HEK293 (cell line): ENCODE data around the gene LIN52.
A peak's percentile ranks its signal among the peaks of the same experiment; 100 is the strongest.

ENCODE experiments used
- IKZF3 ChIP-seq: fragments of 450-650 bp; IDR thresholded peaks from 2 replicates; pipeline ENCODE4 v1.5.0; 2018; ENCODE audit warnings: missing biosample characterization, mild to moderate bottlenecking, missing genetic modification characterization, moderate library complexity
- KLF9 ChIP-seq: fragments of 450-650 bp; formaldehyde crosslinking; IDR thresholded peaks from 2 replicates; pipeline ENCODE4 v1.5.1; 2016; ENCODE audit warnings: missing biosample characterization, missing genetic modification characterization, low read depth
- MZF1 ChIP-seq: fragments of 450-650 bp; formaldehyde crosslinking; IDR thresholded peaks from 2 replicates; pipeline ENCODE4 v1.5.1; 2017; ENCODE audit warnings: missing biosample characterization, missing genetic modification characterization, borderline replicate concordance
- REPIN1 ChIP-seq: fragments of 450-650 bp; formaldehyde crosslinking; IDR thresholded peaks from 2 replicates; pipeline ENCODE4 v1.5.1; 2017; ENCODE audit warnings: missing biosample characterization, missing genetic modification characterization, low read depth
- SALL2 ChIP-seq: fragments of 450-650 bp; formaldehyde crosslinking; IDR thresholded peaks from 2 replicates; pipeline ENCODE4 v1.5.0; 2017; ENCODE audit warnings: missing biosample characterization, mild to moderate bottlenecking, missing genetic modification characterization, borderline replicate concordance
- YY1 ChIP-seq: fragments of 450-650 bp; formaldehyde crosslinking; IDR thresholded peaks from 2 replicates; pipeline ENCODE4 v1.5.1; 2018; ENCODE audit warnings: missing biosample characterization, missing genetic modification characterization
- ZEB2 ChIP-seq: fragments of 450-650 bp; formaldehyde crosslinking; IDR thresholded peaks from 2 replicates; pipeline ENCODE4 v1.5.1; 2016; ENCODE audit warnings: missing biosample characterization, missing genetic modification characterization
- ZFP3 ChIP-seq: fragments of 450-650 bp; formaldehyde crosslinking; IDR thresholded peaks from 2 replicates; pipeline ENCODE4 v1.5.1; 2016; ENCODE audit warnings: low read depth, missing biosample characterization, missing genetic modification characterization
- ZNF175 ChIP-seq: fragments of 450-650 bp; formaldehyde crosslinking; IDR thresholded peaks from 2 replicates; pipeline ENCODE4 v1.5.1; 2016; ENCODE audit warnings: missing biosample characterization, missing genetic modification characterization
- ZNF274 ChIP-seq, 2 experiments: fragments of 200-500 bp in 1 of 2; fragments of 450-650 bp in 1 of 2; sonication (Bioruptor generic) in 1 of 2; formaldehyde crosslinking in 1 of 2; IDR thresholded peaks; 2 replicates each; pipeline versions ENCODE4 v1.5.1 to v1.6.1; 2014 to 2016; ENCODE audit warnings: borderline replicate concordance in 1 of 2, inconsistent platforms in 1 of 2, low read length in 1 of 2, missing biosample characterization in 1 of 2, missing genetic modification characterization in 1 of 2
- ZNF394 ChIP-seq: fragments of 450-650 bp; formaldehyde crosslinking; IDR thresholded peaks from 2 replicates; pipeline ENCODE4 v1.5.1; 2016; ENCODE audit warnings: missing biosample characterization, missing genetic modification characterization, mild to moderate bottlenecking, moderate library complexity, borderline replicate concordance
- ZNF426 ChIP-seq: fragments of 450-650 bp; formaldehyde crosslinking; IDR thresholded peaks from 2 replicates; pipeline ENCODE4 v1.5.1; 2017; ENCODE audit warnings: missing biosample characterization, missing genetic modification characterization, mild to moderate bottlenecking, inconsistent platforms, moderate library complexity
- ZNF768 ChIP-seq: fragments of 450-650 bp; formaldehyde crosslinking; IDR thresholded peaks from 2 replicates; pipeline ENCODE4 v1.5.1; 2018; ENCODE audit warnings: missing biosample characterization, mild to moderate bottlenecking, missing genetic modification characterization
- ZSCAN30 ChIP-seq: fragments of 450-650 bp; IDR thresholded peaks from 2 replicates; pipeline ENCODE4 v1.5.1; 2018; ENCODE audit warnings: missing biosample characterization, mild to moderate bottlenecking, missing genetic modification characterization, moderate library complexity
- ZXDB ChIP-seq: fragments of 450-650 bp; formaldehyde crosslinking; IDR thresholded peaks from 2 replicates; pipeline ENCODE4 v1.5.1; 2016; ENCODE audit warnings: missing biosample characterization, missing genetic modification characterization
- TF ChIP-seq, protein P1 (sequence below): fragments of 450-650 bp; formaldehyde crosslinking; IDR thresholded peaks from 2 replicates; pipeline ENCODE4 v1.5.0; 2017; ENCODE audit warnings: missing biosample characterization, missing genetic modification characterization, borderline replicate concordance
- TF ChIP-seq, protein P2 (sequence below): fragments of 450-650 bp; formaldehyde crosslinking; IDR thresholded peaks from 2 replicates; pipeline ENCODE4 v1.5.1; 2016; ENCODE audit warnings: missing biosample characterization, missing genetic modification characterization
- TF ChIP-seq, protein P3 (sequence below): fragments of 450-650 bp; formaldehyde crosslinking; IDR thresholded peaks from 2 replicates; pipeline ENCODE4 v1.5.1; 2016; ENCODE audit warnings: missing biosample characterization, missing genetic modification characterization
- TF ChIP-seq, protein P4 (sequence below): fragments of 450-650 bp; formaldehyde crosslinking; optimal IDR thresholded peaks from 2 replicates; pipeline ENCODE3; 2016; ENCODE audit warnings: missing biosample characterization, mild to moderate bottlenecking, missing genetic modification characterization
- TF ChIP-seq, protein P5 (sequence below): fragments of 450-650 bp; formaldehyde crosslinking; IDR thresholded peaks from 2 replicates; pipeline ENCODE4 v1.5.1; 2016; ENCODE audit warnings: missing biosample characterization, missing genetic modification characterization
- TF ChIP-seq, protein P6 (sequence below): fragments of 450-650 bp; formaldehyde crosslinking; IDR thresholded peaks from 2 replicates; pipeline ENCODE4 v1.5.1; 2017; ENCODE audit warnings: missing biosample characterization, missing genetic modification characterization
- TF ChIP-seq, protein P7 (sequence below): fragments of 450-650 bp; formaldehyde crosslinking; IDR thresholded peaks from 2 replicates; pipeline ENCODE4 v1.5.1; 2016; ENCODE audit warnings: missing biosample characterization, missing genetic modification characterization
- TF ChIP-seq, protein P8 (sequence below): fragments of 450-650 bp; IDR thresholded peaks from 2 replicates; pipeline ENCODE4 v1.5.1; 2018; ENCODE audit warnings: missing biosample characterization, mild to moderate bottlenecking, missing genetic modification characterization

LIN52 gene

DNA sequence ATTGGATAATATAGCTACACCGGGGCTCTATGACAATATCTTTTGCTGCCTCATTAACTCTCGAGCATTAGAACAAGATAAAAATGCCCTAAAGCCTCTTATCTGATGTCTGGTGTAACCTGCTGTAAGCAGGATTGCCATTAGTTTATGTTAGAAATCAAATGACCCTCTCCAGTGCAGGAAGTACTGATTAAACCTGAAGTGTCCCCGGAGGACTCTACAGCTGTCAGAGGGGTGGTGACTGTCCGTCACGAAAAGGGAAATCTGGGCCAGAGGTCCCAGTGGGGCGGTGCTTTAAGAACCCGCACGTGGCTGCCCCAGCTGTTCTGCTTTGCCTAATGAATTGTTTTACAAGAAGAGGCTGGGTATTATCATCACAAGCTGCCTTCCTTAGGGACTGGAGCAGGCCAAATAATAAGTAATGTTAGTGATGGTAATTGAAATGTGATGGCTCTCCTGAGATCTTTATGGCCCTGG lies 55.7 kb downstream of the LIN52 start (continued):
- TF ChIP-seq ZNF426 (tag by site-specific recombination): no peak
- TF ChIP-seq KLF9 (tag by site-specific recombination): peak; percentile 52
- no peak for TF ChIP-seq ZNF175 (tag by site-specific recombination)
- TF ChIP-seq, protein P1, sequence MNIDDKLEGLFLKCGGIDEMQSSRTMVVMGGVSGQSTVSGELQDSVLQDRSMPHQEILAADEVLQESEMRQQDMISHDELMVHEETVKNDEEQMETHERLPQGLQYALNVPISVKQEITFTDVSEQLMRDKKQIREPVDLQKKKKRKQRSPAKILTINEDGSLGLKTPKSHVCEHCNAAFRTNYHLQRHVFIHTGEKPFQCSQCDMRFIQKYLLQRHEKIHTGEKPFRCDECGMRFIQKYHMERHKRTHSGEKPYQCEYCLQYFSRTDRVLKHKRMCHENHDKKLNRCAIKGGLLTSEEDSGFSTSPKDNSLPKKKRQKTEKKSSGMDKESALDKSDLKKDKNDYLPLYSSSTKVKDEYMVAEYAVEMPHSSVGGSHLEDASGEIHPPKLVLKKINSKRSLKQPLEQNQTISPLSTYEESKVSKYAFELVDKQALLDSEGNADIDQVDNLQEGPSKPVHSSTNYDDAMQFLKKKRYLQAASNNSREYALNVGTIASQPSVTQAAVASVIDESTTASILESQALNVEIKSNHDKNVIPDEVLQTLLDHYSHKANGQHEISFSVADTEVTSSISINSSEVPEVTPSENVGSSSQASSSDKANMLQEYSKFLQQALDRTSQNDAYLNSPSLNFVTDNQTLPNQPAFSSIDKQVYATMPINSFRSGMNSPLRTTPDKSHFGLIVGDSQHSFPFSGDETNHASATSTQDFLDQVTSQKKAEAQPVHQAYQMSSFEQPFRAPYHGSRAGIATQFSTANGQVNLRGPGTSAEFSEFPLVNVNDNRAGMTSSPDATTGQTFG (tag by site-specific recombination): no peak
- TF ChIP-seq ZNF274 (IDR thresholded peaks at IDR 0.05; ENCODE audit: low read length): no peak
- TF ChIP-seq ZNF274 (tag by site-specific recombination; IDR thresholded peaks at IDR 0.05; ENCODE audit: borderline replicate concordance): no peak
- TF ChIP-seq SALL2 (tag by site-specific recombination): no peak
- TF ChIP-seq, protein P2, sequence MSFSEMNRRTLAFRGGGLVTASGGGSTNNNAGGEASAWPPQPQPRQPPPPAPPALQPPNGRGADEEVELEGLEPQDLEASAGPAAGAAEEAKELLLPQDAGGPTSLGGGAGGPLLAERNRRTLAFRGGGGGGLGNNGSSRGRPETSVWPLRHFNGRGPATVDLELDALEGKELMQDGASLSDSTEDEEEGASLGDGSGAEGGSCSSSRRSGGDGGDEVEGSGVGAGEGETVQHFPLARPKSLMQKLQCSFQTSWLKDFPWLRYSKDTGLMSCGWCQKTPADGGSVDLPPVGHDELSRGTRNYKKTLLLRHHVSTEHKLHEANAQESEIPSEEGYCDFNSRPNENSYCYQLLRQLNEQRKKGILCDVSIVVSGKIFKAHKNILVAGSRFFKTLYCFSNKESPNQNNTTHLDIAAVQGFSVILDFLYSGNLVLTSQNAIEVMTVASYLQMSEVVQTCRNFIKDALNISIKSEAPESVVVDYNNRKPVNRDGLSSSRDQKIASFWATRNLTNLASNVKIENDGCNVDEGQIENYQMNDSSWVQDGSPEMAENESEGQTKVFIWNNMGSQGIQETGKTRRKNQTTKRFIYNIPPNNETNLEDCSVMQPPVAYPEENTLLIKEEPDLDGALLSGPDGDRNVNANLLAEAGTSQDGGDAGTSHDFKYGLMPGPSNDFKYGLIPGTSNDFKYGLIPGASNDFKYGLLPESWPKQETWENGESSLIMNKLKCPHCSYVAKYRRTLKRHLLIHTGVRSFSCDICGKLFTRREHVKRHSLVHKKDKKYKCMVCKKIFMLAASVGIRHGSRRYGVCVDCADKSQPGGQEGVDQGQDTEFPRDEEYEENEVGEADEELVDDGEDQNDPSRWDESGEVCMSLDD (tag by site-specific recombination): 0 out of 2 replicates have a peak, but pooled peaks have one; percentile 44
- TF ChIP-seq, protein P3, sequence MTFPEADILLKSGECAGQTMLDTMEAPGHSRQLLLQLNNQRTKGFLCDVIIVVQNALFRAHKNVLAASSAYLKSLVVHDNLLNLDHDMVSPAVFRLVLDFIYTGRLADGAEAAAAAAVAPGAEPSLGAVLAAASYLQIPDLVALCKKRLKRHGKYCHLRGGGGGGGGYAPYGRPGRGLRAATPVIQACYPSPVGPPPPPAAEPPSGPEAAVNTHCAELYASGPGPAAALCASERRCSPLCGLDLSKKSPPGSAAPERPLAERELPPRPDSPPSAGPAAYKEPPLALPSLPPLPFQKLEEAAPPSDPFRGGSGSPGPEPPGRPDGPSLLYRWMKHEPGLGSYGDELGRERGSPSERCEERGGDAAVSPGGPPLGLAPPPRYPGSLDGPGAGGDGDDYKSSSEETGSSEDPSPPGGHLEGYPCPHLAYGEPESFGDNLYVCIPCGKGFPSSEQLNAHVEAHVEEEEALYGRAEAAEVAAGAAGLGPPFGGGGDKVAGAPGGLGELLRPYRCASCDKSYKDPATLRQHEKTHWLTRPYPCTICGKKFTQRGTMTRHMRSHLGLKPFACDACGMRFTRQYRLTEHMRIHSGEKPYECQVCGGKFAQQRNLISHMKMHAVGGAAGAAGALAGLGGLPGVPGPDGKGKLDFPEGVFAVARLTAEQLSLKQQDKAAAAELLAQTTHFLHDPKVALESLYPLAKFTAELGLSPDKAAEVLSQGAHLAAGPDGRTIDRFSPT (tag by site-specific recombination): peak; percentile 75
- TF ChIP-seq, protein P4, sequence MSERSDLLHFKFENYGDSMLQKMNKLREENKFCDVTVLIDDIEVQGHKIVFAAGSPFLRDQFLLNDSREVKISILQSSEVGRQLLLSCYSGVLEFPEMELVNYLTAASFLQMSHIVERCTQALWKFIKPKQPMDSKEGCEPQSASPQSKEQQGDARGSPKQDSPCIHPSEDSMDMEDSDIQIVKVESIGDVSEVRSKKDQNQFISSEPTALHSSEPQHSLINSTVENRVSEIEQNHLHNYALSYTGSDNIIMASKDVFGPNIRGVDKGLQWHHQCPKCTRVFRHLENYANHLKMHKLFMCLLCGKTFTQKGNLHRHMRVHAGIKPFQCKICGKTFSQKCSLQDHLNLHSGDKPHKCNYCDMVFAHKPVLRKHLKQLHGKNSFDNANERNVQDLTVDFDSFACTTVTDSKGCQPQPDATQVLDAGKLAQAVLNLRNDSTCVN (tag by site-specific recombination): no peak
- peak; percentile 85 for TF ChIP-seq IKZF3 (tag by site-specific recombination)
- TF ChIP-seq, protein P5, sequence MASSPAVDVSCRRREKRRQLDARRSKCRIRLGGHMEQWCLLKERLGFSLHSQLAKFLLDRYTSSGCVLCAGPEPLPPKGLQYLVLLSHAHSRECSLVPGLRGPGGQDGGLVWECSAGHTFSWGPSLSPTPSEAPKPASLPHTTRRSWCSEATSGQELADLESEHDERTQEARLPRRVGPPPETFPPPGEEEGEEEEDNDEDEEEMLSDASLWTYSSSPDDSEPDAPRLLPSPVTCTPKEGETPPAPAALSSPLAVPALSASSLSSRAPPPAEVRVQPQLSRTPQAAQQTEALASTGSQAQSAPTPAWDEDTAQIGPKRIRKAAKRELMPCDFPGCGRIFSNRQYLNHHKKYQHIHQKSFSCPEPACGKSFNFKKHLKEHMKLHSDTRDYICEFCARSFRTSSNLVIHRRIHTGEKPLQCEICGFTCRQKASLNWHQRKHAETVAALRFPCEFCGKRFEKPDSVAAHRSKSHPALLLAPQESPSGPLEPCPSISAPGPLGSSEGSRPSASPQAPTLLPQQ (tag by site-specific recombination): peak; percentile 69
- TF ChIP-seq YY1 (tag by site-specific recombination): no peak; the same call in none of the 2 replicates
- TF ChIP-seq ZXDB (tag by site-specific recombination): peak; percentile 97
- TF ChIP-seq, protein P6, sequence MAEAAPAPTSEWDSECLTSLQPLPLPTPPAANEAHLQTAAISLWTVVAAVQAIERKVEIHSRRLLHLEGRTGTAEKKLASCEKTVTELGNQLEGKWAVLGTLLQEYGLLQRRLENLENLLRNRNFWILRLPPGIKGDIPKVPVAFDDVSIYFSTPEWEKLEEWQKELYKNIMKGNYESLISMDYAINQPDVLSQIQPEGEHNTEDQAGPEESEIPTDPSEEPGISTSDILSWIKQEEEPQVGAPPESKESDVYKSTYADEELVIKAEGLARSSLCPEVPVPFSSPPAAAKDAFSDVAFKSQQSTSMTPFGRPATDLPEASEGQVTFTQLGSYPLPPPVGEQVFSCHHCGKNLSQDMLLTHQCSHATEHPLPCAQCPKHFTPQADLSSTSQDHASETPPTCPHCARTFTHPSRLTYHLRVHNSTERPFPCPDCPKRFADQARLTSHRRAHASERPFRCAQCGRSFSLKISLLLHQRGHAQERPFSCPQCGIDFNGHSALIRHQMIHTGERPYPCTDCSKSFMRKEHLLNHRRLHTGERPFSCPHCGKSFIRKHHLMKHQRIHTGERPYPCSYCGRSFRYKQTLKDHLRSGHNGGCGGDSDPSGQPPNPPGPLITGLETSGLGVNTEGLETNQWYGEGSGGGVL: peak; percentile 72
- peak; percentile 47; the same call in 1 of the 2 replicates for TF ChIP-seq MZF1 (tag by site-specific recombination)
- TF ChIP-seq, protein P7, sequence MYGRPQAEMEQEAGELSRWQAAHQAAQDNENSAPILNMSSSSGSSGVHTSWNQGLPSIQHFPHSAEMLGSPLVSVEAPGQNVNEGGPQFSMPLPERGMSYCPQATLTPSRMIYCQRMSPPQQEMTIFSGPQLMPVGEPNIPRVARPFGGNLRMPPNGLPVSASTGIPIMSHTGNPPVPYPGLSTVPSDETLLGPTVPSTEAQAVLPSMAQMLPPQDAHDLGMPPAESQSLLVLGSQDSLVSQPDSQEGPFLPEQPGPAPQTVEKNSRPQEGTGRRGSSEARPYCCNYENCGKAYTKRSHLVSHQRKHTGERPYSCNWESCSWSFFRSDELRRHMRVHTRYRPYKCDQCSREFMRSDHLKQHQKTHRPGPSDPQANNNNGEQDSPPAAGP (tag by site-specific recombination): no peak
- no peak for TF ChIP-seq ZNF768 (tag by site-specific recombination)
- TF ChIP-seq REPIN1 (tag by site-specific recombination): no peak
- no peak for TF ChIP-seq ZFP3
- TF ChIP-seq ZNF394: peak; percentile 71
- TF ChIP-seq, protein P8, sequence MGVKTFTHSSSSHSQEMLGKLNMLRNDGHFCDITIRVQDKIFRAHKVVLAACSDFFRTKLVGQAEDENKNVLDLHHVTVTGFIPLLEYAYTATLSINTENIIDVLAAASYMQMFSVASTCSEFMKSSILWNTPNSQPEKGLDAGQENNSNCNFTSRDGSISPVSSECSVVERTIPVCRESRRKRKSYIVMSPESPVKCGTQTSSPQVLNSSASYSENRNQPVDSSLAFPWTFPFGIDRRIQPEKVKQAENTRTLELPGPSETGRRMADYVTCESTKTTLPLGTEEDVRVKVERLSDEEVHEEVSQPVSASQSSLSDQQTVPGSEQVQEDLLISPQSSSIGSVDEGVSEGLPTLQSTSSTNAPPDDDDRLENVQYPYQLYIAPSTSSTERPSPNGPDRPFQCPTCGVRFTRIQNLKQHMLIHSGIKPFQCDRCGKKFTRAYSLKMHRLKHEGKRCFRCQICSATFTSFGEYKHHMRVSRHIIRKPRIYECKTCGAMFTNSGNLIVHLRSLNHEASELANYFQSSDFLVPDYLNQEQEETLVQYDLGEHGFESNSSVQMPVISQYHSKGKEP: peak; percentile 82
- TF ChIP-seq ZEB2 (tag by site-specific recombination): peak; percentile 87
- TF ChIP-seq ZSCAN30 (tag by site-specific recombination): peak; percentile 76; the same call in 1 of the 2 replicates
